LoVo (cell line): Measurements from ENCODE around the gene NIFK.
"Not testable (repeated sequence)": the region's sequence is repeated elsewhere in the genome, so short reads cannot be mapped to it uniquely, and the experiment has no call there.

Experiments
- DNase-seq: peaks from one replicate; pipeline ENCODE4 v3.0.0-alpha.2; 2016; ENCODE audit warnings: low spot score

The NIFK gene

DNA sequence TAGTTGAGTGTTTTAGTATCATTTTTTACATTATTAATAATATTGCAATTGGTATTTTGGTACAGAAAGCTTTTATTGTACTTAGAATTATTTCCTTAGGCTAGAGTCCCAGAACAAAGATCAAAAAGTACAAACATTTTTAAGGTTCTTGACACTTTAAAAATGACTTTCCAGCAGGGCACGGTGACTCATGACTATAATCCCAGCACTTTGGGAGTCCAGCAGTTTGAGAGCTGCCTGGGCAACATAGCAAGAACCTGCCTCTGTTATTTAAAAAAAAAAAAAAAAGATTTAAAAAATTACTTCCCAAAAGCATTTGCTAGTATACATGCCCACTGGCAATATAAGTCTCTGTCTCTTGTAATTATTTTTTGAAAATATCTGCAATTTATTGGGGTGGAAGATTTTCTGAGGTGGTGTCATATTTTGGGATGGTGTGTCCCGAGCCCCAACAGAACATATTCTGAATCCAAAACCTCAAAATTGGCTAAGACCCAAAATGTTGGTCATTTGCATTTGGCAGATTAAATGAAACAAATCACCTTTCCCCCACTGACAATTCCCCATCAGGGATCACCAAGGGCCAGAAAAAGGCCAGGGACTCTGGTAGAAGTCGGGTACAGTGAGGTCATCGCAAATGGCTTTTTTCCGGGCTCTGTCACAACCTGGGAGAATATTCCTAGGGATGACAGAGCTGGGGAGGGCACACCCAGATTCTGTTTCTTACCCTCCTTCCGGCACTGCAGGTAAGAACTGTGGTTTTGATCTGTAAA is 42.1 kb downstream of the NIFK start:
- no peak for DNase-seq

DNA sequence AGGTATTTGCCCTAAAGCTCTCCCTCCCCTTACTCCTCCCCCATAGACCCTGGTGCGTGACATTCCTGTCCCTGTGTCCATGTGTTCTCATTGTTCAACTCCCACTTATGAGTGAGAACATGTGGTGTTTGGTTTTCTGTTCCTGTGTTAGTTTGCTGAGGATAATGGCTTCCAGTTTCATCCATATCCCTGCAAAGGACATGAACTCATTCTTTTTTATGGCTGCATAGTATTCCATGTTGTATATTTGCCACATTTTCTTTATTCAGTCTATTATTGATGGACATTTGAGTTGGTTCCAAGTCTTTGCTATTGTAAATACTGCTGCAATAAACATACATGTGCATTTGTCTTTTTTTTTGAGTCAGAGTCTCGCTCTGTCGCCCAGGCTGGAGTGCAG is 46.1 kb downstream of the NIFK start:
- not testable (repeated sequence) for DNase-seq

DNA sequence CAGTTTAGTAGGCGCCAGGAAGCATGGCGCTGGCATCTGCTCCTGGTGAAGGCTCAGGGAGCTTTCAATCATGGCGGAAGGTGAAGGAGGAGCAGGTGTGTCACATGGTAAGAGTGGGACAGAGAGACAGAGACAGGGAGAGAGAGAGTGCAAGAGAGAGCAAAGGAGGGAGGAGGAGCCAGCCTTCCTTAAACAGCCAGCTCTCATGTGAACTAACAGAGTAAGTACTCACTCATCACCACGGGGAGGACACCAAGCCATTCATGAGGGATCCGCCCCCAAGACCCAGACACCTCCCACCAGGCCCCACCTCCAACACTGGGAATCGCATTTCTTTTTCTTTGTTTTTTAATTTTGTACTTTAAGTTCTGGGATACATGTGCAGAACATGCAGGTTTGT is 46.6 kb downstream of the NIFK start:
- DNase-seq = no peak

DNA sequence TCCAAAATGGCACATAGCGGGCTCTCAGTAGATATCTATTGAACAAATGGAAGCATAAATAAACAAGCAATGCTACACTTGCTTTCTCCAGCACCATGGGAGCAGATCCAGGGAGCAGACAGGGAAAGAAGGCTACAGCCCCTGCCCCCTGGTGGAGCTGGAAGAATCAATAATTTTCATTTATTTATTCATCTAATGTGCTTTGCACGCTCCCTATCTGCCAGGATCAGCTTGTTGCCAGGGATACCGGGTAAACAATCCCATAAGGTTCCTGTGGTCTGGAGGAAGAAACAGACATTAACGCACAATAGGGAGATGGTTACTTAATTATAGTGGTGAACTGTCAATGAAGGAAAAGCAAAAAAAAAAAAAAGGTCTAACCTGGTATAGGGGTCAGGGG is 47.3 kb downstream of the NIFK start:
- DNase-seq = no peak

DNA sequence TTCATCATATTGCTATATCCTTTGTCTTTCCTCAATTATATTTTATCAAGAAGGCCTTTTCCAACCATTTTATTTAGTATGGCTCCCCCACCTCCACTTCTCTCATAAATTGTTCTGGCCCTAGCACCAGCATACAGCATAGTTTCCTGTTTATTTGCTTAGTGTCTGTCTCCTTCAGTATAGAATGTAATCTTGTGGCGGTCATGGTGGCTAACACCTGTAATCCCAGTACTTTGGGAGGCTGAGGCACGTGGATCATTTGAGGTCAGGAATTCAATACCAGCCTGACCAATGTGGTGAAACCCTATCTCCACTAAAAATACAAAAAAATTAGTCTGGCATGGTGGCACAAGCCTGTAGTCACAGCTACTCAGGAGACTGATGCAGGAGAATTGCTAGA is 47.9 kb downstream of the NIFK start:
- no peak for DNase-seq

DNA sequence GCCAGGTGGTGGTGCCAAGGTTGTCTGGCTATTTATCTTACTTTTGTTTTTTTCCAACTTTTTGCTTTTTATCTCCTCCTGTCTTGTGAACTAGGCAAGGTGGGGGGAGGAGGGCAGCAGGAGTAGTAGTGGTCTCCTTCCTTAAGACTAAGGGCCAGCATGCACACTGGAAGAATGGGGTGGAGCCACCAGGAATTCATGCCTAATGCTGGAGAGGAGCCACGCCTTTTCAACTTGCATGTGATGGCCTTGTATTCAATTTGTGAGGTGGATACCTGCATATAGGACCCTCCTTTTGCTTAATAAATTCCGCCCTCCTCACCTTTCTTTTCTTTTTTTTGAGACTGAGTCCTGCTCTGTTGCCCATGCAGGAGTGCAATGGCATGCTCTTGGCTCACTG is 49.8 kb downstream of the NIFK start:
- DNase-seq = no peak

DNA sequence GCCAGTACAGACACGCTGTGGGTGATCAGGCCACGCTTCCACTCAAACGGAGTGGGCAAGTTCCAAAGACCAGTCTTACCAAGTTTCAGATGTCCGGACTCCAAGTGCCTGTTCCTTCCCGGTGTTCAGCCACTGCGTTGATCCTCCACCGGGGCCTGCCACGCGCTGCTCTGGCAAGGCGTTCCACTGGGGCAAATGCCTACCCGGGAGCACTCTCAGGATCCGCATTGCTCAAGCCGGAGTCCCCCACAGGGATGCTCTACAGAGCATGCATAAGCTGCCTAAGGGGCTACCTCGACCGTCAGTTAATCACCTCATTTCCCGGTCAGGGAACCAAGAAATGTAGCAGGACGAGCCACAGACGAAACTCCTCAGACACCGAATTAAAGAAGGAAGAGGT is 50.5 kb downstream of the NIFK start:
- DNase-seq = no peak

DNA sequence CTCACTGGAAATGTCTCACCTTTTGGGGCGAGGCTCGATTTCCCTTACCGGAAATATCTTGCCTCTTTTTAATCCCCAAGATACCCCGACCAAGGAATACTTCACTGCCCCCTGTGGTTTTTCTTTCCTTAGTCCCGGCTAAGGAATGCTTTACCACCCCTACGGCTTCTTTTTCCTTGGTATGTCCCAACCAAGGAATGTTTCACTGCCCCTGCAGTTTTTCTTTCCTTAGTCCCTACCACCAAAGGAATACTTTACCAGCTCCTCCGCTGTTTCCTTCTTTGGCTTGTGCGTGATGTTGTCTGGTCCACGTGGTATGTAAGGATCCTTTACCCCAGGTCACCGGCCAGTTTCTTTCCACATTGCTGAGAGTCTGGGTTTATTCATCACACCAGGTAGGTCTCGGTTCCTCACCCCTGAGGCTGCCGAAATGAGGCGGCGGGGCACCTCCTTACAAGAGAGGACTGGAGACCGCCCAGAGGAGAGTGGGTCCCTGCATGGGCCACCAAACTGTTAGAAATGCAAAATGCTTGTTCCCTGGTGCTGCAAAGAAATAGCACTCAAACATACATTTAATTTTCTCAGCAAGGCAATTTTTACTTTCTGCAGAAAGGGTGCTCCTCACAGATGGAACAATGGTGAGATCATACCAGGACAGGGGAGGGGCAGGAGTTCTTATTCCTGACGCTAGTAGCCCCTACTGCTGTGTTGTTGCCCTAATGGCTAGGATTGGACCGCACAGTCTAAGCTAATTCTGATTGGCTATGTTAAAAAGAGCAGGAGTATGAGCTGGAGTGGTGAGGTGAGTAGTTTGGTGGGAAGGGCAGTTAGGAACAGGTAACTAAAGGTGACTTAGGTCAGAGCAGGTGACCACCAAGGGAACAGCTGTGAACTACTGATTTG is 54.0 kb downstream of the NIFK start:
- no peak for DNase-seq

DNA sequence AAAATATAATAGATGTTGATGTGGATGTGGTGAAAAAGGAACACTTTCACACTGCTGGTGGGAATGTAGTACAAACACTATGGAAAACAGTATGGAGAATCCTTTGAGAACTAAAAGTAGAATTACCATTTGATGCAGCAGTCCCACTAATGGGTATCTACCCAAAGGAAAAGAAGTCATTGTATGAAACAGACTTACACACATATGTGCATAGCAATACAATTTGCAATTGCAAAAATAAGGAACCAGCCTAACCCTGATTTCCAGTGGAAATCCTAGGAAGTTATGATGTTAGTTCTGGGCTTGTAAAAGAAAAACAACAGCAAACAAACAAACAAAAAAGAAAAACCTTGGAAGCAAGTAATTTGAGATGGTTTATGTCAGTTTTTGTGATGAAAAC is 58.8 kb downstream of the NIFK start:
- DNase-seq = no peak
